Ovary (tissue), 3 donors: ENCODE data around the gene ASAP2.

Experiments used
- CTCF ChIP-seq, 3 donors: fragments of 450-650 bp in 2 of 3; fragments of 200-600 bp in 1 of 3; IDR thresholded peaks; one replicate each; pipeline versions ENCODE4 v1.5.1 to v1.8.0; 2016 to 2022; ENCODE audit warnings: antibody characterized with exemption in 3 of 3, mild to moderate bottlenecking in 1 of 3
- EP300 ChIP-seq: sonication (generic); formaldehyde crosslinking; IDR thresholded peaks from one replicate; pipeline ENCODE4 v1.6.1; 2017; ENCODE audit warnings: antibody characterized with exemption
- donor health status: DM: no; HTN: no; CAD: no.

GRCh38 chr2:9310798-9311197, 104.2 kb downstream of the ASAP2 start:
- no peak for TF ChIP-seq CTCF (IDR thresholded peaks at IDR 0.05)
- TF ChIP-seq EP300, result no peak
